WERI-Rb-1 (cell line): Measurements from ENCODE around the gene FABP3.

Experiments
- DNase-seq: peaks from one replicate; pipeline ENCODE4 v3.0.0-alpha.2; 2020
- H3K27ac ChIP-seq: fragments of 250-450 bp; sonication (Bioruptor Pico); 2 replicates; pipeline ENCODE4 v1.5.1; 2020; ENCODE audit warnings: mild to moderate bottlenecking, moderate library complexity
- H3K27me3 ChIP-seq: fragments of 250-450 bp; sonication (Bioruptor Pico); 2 replicates; pipeline ENCODE4 v1.5.1; 2021; ENCODE audit warnings: mild to moderate bottlenecking, low read depth, moderate library complexity; ENCODE audit not compliant: insufficient read depth, severe bottlenecking
- H3K36me3 ChIP-seq: fragments of 250-450 bp; sonication (Bioruptor Pico); 2 replicates; pipeline ENCODE4 v1.5.1; 2020; ENCODE audit warnings: mild to moderate bottlenecking, moderate library complexity
- H3K4me3 ChIP-seq: 2 replicates; pipeline ENCODE4 v1.5.1; 2011; ENCODE audit warnings: low read depth, mild to moderate bottlenecking, control low read depth, low read length
- H3K9me3 ChIP-seq: fragments of 250-450 bp; sonication (Bioruptor Pico); 2 replicates; pipeline ENCODE4 v1.5.1; 2021; ENCODE audit warnings: mild to moderate bottlenecking, moderate library complexity; ENCODE audit not compliant: severe bottlenecking
- CTCF ChIP-seq: IDR thresholded peaks from 2 replicates; pipeline ENCODE4 v1.5.1; 2011; ENCODE audit warnings: low read depth, mild to moderate bottlenecking, control low read depth, inconsistent platforms, low read length

Gene FABP3

GRCh38 chr1:31373056-31373896, at the start of gene FABP3:
FABP3 (minus strand) TSS chr1:31373076; CDS start chr1:31373014, 62 bp downstream.
- TF ChIP-seq CTCF = peak; percentile 15; the same call in 1 of the 2 replicates
- no peaks in the 10 kb centered on the region for H3K9me3 ChIP-seq
- H3K4me3 ChIP-seq = peak within 1 kb of the TSS; percentile 25
- H3K27ac ChIP-seq = peak within 1 kb of the TSS; percentile 44
- no peaks in the 10 kb centered on the region; the same call in 1 of the 2 replicates for H3K36me3 ChIP-seq
- no peaks in the 10 kb centered on the region for H3K27me3 ChIP-seq
- DNase-seq = peak; percentile 78

GRCh38 chr1:31421371-31422040, 48.6 kb upstream of the FABP3 start:
- no peaks in the 10 kb centered on the region for H3K9me3 ChIP-seq
- H3K36me3 ChIP-seq = no peaks in the 10 kb centered on the region
- no peaks in the 10 kb centered on the region for H3K27me3 ChIP-seq
- TF ChIP-seq CTCF = peak; percentile 72
- H3K27ac ChIP-seq = no peak overlapping the region
- peak; percentile 53 for DNase-seq
- H3K4me3 ChIP-seq = no peak overlapping the region

- TF ChIP-seq CTCF = no peak
- Histone ChIP-seq H3K27me3 (no peaks in the 10 kb centered on the region), H3K36me3 (no peaks in the 10 kb centered on the region), H3K4me3 (no peak overlapping the region), H3K9me3 (no peaks in the 10 kb centered on the region), H3K27ac (no peak overlapping the region)
- no peak for DNase-seq
Measured at GRCh38 chr1:31420716-31421115, 47.8 kb upstream of the FABP3 start.

- H3K27ac ChIP-seq = no peak overlapping the region
- no peak for TF ChIP-seq CTCF
- no peaks in the 10 kb centered on the region for H3K36me3 ChIP-seq
- no peak overlapping the region for H3K4me3 ChIP-seq
- no peaks in the 10 kb centered on the region for H3K27me3 ChIP-seq
- DNase-seq = no peak
- H3K9me3 ChIP-seq = no peaks in the 10 kb centered on the region
Measured at GRCh38 chr1:31418626-31419323, 45.9 kb upstream of the FABP3 start.

GRCh38 chr1:31417148-31417547, 44.3 kb upstream of the FABP3 start:
- no peaks in the 10 kb centered on the region for H3K27me3 ChIP-seq
- no peak overlapping the region for H3K27ac ChIP-seq
- no peak for TF ChIP-seq CTCF
- no peak for DNase-seq
- no peaks in the 10 kb centered on the region for H3K9me3 ChIP-seq
- H3K4me3 ChIP-seq = no peak overlapping the region
- no peaks in the 10 kb centered on the region for H3K36me3 ChIP-seq
